ENCODE data around the gene CLDN2. TPM values are rescaled to one million over a fixed set of nuclear protein-coding genes. Genes with fewer than 3 reads are reported as not detected.

Gene CLDN2
- polyA plus RNA-seq, 1 of the 3 experiments (the other 2 are of a cell fraction): 0.36 TPM

DNA sequence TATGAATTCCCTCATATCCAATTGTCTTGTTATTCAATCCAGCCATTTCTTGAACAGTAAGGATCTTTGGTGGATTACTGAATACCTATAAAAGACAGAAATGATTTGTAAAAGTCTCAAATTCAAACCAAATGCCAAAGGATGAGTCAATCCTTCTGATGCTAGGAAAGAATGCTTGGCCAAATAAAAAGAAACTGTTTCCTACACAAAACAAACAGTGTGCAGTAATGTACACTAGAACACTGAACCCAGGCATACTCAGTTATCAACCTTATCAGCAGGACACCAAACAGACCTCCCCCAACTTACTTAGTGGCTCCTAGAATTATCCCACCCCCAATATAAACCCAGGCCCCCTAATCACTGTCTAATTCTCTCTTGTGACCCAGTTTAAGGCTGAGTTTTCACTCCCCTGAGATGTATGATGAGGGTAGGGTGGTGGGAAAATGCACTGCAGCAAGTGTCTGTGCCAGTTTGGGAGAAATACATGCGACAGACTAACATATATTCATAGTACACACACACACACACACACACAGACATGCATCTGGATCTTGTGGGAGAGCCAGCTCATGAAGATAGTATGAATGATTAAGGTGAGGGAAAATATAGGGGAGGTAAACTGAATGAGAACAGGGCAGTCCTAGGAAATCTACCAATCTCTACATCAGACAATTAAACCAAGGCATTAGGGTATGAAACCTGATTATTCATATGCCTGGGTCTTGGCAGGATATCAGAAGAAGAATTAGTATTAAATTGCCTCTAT is 35.0 kb downstream of the CLDN2 start (continued):
- TF ChIP-seq FOXJ3 (CRISPR knock-in tag; IDR thresholded peaks at IDR 0.05): no peak
- TF ChIP-seq EZH2phosphoT487 (IDR thresholded peaks at IDR 0.05; ENCODE audit: borderline replicate concordance, low read depth): no peak
- TF ChIP-seq, protein P1, sequence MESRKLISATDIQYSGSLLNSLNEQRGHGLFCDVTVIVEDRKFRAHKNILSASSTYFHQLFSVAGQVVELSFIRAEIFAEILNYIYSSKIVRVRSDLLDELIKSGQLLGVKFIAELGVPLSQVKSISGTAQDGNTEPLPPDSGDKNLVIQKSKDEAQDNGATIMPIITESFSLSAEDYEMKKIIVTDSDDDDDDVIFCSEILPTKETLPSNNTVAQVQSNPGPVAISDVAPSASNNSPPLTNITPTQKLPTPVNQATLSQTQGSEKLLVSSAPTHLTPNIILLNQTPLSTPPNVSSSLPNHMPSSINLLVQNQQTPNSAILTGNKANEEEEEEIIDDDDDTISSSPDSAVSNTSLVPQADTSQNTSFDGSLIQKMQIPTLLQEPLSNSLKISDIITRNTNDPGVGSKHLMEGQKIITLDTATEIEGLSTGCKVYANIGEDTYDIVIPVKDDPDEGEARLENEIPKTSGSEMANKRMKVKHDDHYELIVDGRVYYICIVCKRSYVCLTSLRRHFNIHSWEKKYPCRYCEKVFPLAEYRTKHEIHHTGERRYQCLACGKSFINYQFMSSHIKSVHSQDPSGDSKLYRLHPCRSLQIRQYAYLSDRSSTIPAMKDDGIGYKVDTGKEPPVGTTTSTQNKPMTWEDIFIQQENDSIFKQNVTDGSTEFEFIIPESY (IDR thresholded peaks at IDR 0.05; ENCODE audit: borderline replicate concordance, low read depth): no peak

DNA sequence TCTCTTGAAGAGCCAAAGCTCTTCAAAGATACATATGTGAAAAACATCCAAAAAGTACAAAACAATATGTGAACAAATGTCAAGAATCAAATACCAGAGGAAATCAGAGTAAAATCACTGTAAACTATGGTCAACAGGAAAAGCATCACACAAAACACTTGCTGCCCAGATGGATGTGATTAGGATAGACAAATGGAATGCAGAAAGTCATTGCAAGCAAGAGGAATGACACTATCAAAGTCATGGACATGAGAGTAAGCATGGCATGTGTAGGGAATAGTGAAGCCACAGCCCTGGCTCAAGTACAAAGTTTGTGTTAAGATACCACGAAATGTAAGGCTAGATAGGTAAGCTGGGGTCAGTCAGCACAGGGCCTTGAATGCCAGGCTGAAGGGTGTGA is 37.7 kb downstream of the CLDN2 start:
- Histone ChIP-seq H3K4me2 (no peak overlapping the region), H3K9ac (no peak overlapping the region), H3K4me1 (ENCODE audit: control insufficient read depth in 1 of 2, insufficient read depth in 2 of 2, low read depth in 1 of 2, low read length in 1 of 2) (peaks cover 3 to 4% of the 10 kb centered on the region in 2 experiments; a peak in 2 of 4 replicates), H2AFZ (ENCODE audit: low read depth) (no peak overlapping the region), H3K4me3 (ENCODE audit: low read depth in 2 of 2, low read length in 1 of 2) (no peak overlapping the region), H3F3A (replicated peaks; ENCODE audit: insufficient read depth) (peaks cover 6% of the 10 kb centered on the region), H3K79me2 (ENCODE audit: insufficient read depth) (no peaks in the 10 kb centered on the region), H3K9me2 (no peaks in the 10 kb centered on the region), H3K36me3 (replicated peaks in 1 of 2; ENCODE audit: control insufficient read depth in 1 of 2, insufficient read depth in 2 of 2, low read length in 1 of 2) (no peaks in the 10 kb centered on the region), H3K9me3 (no peaks in the 10 kb centered on the region), H3K27ac (ENCODE audit: low read depth in 2 of 2, low read length in 1 of 2) (no peak overlapping the region), H3K27me3 (ENCODE audit: insufficient read depth) (no peaks in the 10 kb centered on the region), H4K20me1 (ENCODE audit: insufficient read depth) (no peaks in the 10 kb centered on the region)
- ChIA-PET POLR2A (no interaction called here), CTCF (no interaction called here)
- TF ChIP-seq NRF1 (IDR thresholded peaks at IDR 0.05; ENCODE audit: low read depth, low read length) (no peak), GATA2 (CRISPR knock-in tag; IDR thresholded peaks at IDR 0.05) (no peak), CHD2 (IDR thresholded peaks at IDR 0.05; ENCODE audit: low read length, partially characterized antibody) (no peak), RCOR1 (IDR thresholded peaks at IDR 0.05; ENCODE audit: low read length) (no peak), MXI1 (IDR thresholded peaks at IDR 0.05; ENCODE audit: low read depth, low read length) (no peak), NFIC (IDR thresholded peaks at IDR 0.05; ENCODE audit: borderline replicate concordance) (peak; percentile 48), FOSL2 (IDR thresholded peaks at IDR 0.05; ENCODE audit: borderline replicate concordance, low read depth) (no peak), EZH2phosphoT487 (IDR thresholded peaks at IDR 0.05; ENCODE audit: borderline replicate concordance, low read depth) (no peak), TAF1 (IDR thresholded peaks at IDR 0.05; ENCODE audit: borderline replicate concordance, low read depth, low read length) (no peak), FOXJ3 (CRISPR knock-in tag; IDR thresholded peaks at IDR 0.05) (no peak), TCF12 (IDR thresholded peaks at IDR 0.05) (peak; percentile 62; the same call in 1 of the 2 replicates), JUND (IDR thresholded peaks at IDR 0.05) (no peak), ELF1 (IDR thresholded peaks at IDR 0.05) (no peak)
- TF ChIP-seq, protein P2, sequence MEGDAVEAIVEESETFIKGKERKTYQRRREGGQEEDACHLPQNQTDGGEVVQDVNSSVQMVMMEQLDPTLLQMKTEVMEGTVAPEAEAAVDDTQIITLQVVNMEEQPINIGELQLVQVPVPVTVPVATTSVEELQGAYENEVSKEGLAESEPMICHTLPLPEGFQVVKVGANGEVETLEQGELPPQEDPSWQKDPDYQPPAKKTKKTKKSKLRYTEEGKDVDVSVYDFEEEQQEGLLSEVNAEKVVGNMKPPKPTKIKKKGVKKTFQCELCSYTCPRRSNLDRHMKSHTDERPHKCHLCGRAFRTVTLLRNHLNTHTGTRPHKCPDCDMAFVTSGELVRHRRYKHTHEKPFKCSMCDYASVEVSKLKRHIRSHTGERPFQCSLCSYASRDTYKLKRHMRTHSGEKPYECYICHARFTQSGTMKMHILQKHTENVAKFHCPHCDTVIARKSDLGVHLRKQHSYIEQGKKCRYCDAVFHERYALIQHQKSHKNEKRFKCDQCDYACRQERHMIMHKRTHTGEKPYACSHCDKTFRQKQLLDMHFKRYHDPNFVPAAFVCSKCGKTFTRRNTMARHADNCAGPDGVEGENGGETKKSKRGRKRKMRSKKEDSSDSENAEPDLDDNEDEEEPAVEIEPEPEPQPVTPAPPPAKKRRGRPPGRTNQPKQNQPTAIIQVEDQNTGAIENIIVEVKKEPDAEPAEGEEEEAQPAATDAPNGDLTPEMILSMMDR (IDR thresholded peaks at IDR 0.05): no peak
- TF ChIP-seq, protein P3, sequence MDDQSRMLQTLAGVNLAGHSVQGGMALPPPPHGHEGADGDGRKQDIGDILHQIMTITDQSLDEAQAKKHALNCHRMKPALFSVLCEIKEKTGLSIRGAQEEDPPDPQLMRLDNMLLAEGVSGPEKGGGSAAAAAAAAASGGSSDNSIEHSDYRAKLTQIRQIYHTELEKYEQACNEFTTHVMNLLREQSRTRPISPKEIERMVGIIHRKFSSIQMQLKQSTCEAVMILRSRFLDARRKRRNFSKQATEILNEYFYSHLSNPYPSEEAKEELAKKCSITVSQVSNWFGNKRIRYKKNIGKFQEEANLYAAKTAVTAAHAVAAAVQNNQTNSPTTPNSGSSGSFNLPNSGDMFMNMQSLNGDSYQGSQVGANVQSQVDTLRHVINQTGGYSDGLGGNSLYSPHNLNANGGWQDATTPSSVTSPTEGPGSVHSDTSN (IDR thresholded peaks at IDR 0.05): peak; percentile 55
- TF ChIP-seq, protein P4, sequence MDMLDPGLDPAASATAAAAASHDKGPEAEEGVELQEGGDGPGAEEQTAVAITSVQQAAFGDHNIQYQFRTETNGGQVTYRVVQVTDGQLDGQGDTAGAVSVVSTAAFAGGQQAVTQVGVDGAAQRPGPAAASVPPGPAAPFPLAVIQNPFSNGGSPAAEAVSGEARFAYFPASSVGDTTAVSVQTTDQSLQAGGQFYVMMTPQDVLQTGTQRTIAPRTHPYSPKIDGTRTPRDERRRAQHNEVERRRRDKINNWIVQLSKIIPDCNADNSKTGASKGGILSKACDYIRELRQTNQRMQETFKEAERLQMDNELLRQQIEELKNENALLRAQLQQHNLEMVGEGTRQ (IDR thresholded peaks at IDR 0.05; ENCODE audit: borderline replicate concordance, low read depth, low read length): no peak
- TF ChIP-seq, protein P5, sequence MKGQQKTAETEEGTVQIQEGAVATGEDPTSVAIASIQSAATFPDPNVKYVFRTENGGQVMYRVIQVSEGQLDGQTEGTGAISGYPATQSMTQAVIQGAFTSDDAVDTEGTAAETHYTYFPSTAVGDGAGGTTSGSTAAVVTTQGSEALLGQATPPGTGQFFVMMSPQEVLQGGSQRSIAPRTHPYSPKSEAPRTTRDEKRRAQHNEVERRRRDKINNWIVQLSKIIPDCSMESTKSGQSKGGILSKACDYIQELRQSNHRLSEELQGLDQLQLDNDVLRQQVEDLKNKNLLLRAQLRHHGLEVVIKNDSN (IDR thresholded peaks at IDR 0.05; ENCODE audit: borderline replicate concordance, low read depth): no peak
- DNase-seq: no peak
- WGBS (ENCODE audit: low lambda C conversion rate): 35% methylated on average over 1 of the region's 1 CpG

Measured in SK-N-SH (cell line).